Measurements from ENCODE around the gene PSMG4.

Gene PSMG4

DNA sequence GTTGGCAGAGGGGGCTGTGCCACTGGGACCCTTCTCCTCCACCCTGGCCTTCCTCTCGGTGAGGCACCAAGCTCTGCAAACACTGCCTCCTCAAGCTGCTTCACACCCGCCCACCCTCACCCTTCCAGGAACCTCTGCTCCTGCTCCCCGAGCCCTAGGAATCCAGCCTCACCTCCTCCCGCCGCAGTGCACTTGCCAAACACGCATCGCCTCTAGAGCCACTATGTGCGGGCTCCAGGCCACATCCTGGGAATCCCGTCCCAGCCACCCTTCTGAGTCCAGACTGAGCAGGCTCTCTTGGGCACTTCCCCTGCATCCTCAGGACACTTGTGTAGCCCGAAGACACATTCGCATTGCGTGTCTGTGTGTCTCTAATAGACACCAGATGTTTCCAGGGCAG lies 18.5 kb downstream of the PSMG4 start:
- no peak for DNase-seq

DNA sequence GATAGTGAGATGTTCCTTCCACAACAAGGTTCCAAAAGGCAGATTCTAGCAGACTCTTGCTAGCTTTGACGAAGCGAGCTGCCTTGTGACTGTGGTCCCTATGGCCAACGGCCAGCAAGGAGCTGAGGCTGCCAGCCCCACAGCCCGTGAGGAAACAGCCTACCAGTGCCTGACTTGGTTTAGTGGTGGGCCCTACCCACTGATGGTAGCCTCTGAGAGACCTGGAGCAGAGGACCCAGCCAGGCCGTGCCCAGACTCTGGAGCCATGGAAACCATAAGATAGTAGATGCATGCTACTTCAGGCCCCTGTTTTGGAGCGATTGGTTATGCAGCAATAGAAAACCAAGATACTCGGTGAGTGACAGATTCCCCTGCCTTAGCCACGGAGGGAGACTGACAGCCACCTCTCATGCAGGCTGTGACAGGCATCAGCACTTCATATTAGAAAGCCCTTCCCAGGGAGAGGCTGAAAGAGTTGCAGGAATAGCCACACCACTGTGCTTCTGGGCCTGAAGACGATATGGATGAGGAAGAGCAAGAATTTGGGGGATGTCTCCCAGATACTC lies 19.2 kb downstream of the PSMG4 start:
- no peak for DNase-seq

DNA sequence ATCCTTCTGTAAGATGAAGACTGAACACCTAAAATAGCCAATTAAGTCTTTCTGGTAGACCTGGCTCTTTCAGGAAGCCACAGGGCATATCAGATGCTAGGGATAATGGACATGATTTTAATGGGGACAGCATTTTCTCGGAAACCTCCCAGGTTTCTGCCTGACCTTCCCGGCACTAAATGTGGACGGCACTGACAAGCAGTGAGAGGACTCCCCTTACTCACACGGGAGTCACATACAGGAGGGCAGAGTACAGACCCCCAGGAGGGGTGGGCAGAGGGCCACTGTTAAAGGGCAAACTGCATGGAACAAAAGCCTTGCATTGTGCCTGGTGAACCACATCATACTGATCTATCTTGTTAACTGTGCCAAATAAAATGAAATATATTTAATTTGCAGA lies 19.9 kb downstream of the PSMG4 start:
- no peak for DNase-seq

DNA sequence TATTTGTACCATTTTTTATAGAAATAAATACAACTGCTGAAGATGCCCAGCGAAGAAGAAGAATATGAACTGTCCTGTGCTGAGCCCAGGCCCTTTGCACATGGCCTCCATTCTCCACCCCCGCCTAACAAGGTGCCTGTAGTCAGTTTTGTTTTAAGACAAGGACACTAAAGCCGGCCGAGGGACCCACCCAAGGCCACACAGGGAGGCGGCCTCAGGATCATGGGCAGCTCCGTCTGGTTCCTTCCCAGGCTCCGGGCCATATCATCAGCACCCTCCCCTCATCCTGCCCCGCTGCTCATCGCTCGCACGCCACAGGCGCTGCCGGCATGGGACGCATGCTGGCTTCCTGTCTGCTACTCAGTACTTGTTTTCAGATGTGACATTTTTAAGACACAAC lies 21.3 kb downstream of the PSMG4 start:
- DNase-seq = no peak

DNA sequence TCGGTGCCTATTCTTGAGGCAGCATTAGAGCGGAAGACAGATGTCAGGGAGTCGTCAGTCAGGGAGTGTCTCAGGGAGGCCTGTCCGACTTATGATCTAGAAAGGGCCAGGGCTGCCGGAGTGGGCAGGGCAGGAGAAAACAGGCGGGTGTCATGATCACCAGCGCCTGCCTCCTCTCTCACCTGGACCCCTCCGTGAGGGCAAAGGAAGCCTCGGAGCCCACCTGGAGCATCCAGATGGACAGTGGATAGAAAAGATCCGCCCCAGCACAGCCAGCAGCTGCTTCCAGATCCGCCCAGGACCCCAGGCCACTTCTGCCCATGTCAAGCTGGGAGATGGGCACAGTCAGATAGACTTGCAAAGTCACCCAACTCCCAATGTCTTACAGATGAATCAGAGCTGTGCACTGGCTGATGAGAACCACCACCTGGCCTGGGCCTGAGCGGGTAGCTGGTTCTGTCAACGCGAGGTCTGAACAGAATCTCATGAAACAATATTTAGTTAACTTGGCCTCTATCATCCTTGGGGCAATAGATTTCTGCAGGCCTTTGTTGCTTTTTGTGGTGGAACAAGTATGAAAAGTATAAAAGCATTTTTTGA lies 22.2 kb downstream of the PSMG4 start:
- no peak for DNase-seq

DNA sequence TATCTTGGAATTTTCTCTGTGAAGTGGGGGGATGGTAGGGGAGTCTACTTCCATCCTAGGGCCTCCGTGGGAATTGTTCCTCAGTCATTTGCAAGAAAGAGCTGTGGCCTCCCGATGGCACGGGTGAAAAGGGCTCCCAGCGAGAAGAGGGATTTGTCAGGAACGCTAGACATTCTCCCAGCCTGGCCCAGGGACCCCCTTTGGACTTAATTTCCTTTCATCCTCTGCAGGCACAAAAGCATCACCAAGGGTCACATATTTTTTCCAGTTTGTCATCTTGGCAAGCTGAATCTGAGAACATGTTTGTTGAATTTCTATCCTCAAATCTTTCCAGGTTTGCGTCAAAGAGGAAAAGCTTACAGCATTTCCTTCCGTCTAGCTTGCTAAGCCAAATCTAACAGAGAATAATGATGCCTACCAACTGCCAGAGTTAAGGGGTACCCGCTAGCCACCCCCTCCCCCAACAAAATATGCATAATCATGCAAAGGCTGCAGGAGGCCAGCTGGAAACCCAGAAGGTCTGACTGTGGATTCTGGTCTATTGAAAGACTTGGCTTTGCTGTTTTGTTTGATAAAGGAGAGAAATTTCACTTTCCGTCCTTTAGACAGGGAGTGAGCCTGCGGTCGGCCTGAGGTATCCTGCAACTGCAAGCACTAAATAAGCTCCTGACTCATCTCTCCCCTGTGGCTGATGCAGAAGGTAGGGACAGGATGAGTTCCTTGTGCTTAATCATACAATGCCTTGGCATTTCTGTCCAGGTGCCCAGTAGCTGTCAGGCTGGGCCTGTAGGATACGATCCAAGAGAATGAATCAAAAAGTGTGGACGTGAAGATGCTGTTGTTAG lies 23.1 kb downstream of the PSMG4 start:
- no peak for DNase-seq

DNA sequence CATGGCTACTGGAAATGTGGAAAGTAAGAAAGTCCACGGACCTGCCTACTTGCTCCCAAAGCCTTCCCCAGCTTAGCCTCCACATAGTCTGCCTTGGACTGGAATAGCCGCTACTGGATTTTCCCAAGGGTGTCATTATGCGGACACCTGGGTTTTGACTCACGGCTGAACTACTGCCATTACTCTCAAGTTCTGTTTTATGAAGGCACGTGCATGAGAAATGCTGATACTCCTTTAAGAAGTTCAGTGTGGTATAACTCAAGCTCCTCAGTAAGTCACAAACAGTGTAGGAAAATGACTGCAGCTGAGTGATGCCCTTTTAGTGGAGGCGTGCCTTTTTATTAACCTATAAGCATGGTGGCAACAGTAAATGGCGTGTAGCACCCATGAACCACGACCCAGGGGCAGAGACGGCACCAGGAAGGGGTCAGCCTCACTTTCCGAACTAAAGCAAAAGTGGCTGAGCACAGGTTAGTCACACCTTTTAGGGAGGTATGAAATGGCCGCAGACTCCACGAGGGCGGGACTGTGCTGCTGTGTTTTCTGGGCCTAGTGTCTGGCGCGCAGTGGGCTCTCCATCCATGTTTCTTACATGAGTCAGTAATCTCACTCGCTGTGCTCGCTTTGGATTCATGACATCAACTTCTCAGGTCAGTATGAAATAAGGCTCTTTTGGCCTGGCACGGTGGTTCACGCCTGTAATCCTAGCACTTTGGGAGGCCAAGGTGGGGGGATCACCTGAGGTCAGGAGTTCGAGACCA lies 23.9 kb downstream of the PSMG4 start:
- no peak for DNase-seq

DNA sequence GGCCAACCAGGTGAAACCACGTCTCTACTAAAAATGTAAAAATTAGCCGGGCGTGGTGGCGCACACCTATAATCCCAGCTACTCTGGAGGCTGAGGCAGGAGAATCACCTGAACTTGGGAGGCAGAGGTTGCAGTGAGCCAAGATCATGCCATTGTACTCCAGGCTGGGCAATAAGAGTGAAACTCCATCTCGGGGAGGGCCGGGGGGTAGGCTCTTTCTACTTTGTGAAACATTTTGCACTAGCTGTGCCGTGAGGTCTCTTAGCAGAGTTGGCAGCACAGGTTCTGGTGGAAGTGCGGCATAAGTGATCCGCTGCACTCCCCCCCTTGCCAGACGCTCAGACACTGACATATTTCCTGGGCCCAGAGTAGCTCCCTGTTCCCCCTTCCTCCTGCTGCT lies 24.5 kb downstream of the PSMG4 start:
- no peak for DNase-seq

DNA sequence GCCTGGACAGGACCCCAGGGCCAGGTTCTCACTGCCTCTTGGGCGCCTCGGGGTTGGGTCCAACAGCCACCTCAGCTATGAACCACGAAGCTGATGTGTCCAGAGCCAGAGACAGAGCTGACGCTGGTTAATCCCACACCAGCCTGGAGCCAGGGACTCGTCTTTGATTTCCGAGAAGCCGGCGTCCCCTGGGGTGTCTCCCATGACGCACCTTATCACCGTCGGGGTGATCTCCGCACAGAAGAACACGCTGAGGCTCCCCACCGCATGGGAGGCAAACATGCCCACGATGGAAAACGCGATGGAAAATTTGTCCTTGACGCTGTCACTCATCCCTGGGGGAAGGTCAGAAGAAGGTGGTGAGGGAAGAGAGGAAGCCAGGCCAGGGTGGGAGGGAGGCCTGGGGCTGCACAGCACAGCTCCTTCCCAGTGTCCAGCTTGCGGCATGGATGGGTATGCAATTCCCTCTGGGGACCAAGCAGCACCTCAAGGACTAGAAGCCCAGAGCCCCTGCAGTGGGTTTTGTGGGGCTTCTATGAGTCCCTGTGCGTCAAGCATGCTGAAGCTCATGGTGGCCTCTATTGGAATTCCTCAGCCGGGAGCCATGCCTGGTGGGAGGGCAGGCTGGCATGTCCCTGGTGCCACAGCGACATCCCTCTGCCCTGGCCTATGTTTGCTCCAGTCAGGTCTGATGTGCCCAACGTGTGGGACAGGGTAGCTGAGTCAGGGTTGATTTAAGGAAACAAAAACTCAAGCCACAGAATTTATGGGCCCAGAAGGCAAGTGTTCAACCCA lies 25.1 kb downstream of the PSMG4 start:
- DNase-seq = no peak

DNA sequence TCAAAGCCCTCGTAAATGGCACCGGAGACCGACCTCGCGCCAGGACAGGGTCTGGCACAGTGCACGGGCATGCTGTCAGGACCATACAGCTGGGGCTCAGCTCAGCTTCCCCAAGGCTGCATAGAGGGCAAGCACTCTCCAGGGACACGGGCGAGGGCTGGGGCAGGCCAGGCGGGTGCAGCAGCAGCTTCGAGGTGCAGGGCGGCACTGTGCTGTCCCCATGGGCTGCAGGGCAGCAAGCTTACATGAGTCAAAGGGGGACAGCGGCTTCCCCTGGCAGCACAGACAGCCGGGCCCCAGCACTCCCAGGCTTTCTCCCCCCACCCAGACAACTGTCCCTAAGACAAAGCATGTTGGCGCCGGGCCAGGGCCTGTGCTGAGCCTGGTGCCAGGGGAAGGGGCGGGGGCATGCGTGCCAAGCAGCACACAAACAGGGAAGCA lies 25.7 kb downstream of the PSMG4 start:
- DNase-seq = no peak

DNA sequence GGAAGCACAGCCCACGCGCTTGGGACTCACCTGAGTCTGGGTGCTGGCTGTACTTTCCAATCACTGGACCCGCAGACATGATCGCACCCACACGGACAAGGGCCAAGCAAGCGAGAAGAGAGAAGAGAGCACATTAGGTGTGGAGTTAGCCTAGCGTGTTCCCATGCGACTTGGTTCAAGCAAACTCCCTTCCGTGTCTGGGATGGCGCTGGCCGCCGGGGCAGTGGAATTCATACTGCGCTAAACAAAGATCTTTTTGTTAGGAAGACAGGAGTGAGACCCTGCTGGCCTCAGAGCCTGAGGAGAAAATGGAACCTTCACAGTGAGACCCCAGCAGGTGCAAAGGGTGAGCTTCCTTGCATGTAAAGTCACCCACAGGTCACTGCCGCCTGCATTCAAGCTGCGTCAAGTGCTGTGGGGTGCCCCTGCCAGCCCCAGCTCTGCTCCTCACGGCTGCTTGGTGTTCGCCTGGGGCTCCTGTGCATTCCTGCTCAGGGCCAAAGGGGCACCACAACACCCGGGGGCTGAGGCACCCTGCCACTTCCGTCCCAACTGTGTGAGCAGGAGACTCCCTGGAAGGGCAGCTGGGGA lies 26.4 kb downstream of the PSMG4 start:
- DNase-seq = no peak

DNA sequence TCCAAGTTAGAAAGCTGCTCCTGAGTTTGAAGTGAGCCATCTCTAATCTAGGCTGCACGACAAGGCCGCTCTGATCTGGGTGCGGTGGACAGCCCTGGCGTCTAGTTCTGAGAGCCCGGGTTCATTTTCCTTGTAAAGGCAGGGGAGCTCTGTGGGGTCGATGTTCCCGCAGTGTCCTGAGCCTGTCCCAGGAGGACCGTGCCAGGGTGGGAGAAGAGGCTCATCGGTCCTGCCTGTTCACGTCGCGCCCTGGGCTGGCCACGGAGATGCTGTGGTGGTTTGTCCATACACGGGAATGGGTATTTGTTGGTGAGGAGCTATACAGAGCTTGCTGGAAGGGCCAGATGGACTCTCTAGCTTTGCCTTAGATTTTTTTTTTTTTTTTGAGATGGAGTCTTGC lies 27.0 kb downstream of the PSMG4 start:
- DNase-seq = no peak

DNA sequence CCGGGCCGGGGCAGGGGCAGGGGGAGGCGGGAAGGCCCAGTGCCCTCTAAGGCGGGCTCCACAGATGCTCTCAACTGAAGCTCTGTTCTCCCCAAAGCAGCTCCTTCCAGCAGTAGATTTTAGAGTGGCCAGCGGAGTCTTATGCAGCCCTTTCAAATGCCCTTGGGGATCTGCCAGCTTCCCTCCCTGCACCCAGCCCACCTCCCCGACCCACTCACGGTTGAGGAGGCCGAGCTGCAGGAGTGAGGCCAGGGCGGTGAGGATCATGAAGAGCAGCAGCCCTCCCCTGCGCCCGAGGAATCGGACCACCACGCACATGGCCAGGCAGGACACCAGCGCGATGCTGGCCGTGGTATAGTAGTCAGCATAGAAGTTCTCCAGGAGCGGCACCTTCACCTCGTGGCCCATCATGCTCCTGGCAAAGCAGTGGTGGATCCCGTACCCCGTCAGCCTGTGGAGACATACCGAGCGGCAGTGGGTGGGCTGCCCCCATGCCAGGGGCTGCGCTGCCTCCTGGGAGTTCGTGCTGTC lies 28.0 kb downstream of the PSMG4 start:
- DNase-seq = no peak

DNA sequence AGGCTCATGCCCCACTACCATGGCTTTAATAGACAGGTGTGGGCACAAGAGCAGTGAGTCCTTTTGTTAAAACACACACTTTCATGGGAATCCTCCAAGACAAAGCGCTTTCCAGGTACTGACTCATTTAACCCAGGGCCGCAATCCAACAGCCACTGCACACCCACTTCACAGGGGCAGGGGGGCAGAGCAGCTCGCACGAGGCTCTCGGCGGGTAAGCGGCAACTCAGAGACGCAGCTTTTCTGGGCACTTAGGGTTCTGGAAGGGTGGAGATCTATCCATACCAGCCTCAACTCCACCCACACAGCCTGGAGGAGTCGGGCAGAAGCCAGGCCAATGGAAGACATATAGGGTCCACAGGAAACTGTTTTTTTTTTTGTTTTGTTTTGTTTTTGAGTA lies 28.6 kb downstream of the PSMG4 start:
- DNase-seq = no peak

DNA sequence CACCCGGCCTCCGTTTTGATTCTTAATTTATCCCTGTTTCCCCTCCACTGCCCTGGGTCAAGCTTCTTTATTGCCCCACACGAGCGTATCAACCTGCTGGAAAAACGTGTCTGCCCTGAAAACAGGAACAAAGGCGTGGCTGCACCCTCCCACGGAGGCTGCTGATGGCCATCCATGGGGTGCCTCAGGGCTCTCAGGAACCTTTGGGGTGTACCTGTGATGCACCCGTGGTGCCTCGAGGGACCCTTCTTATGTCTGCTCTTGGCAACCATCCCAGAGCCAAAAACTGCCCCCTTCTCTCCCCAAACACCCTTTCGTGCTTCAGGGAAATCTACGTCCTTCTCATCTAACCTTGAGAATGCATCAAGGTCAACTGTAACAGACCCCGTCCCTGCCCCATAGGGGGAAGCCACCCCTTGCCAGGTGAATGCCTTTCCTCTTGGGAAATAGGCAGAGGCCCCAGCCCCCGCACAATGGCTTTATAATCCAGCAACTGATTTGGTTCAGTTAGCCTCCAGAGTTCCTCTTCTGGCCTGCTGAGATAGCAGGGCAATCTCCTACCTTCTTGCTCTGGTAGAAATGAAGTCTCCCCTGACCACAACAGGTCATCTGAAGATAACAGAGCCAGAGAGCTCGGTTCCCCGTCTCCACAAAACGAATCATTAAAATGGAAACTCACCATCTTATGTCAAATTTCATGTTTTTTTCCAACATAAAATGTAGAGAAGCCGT lies 29.4 kb downstream of the PSMG4 start:
- no peak for DNase-seq

DNA sequence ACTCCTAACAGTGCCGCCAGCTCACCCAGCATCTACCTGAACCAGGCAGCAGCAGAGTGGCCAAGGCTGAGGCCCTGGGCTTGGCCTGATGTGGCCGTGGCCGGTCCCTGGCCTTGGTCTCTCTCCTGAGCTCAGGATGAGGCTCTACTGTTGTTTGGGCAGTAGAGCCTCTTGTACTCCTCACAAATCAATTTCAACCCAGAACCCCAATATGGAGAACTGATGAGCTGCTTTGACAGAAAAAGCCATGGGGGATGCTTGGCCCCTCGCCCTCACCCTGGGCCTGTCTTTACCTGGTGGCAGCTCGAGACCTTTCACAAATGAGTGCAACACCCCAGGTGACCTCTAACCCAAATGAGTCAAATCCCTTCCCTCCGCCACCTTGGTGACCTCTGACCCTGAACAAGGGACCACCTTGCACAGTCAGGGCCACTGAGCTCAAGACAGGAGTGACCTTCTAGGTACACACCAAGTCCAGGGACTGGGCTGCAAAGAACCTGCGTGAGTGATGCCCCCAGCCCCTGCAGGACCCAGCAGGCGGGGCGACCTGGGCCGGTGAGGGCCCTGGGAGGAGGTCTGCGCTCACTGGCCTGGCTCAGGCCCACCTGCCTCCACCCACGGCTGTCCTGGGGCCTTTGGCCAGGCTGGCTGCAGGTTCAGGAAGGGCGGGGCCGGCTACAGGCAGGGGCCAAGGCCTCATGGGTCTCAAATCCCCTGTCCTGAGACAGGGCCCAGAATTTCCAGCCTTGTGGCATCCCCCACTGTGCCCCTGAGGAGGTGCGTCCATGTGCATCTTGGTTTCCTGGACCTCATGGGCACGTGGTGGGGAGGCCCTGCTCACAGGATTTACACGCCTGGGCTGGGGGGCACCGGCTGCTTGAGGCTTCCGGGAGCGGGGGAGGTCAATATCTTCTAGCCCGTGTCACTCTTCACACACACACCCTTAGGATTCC lies 30.2 kb downstream of the PSMG4 start:
- DNase-seq = no peak

DNA sequence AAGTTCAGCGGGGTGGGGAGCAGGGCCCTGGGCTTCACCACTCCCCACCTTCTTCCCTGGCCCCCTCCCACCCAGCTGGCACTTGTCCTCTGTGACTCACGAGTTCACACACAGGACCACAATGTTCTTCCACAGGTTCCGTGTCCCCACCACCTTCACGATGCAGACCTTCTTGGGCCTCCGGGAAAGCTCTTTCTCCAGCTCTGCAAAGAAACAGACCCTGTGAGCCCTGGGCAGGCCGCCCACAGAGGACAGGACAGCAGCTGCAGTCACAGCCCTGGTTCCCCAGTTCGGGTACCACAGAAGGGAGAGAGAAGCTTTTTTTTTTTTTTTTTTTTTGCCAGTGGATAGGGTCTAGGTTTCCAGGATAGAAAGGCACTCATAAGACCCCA lies 30.9 kb downstream of the PSMG4 start:
- DNase-seq = no peak

DNA sequence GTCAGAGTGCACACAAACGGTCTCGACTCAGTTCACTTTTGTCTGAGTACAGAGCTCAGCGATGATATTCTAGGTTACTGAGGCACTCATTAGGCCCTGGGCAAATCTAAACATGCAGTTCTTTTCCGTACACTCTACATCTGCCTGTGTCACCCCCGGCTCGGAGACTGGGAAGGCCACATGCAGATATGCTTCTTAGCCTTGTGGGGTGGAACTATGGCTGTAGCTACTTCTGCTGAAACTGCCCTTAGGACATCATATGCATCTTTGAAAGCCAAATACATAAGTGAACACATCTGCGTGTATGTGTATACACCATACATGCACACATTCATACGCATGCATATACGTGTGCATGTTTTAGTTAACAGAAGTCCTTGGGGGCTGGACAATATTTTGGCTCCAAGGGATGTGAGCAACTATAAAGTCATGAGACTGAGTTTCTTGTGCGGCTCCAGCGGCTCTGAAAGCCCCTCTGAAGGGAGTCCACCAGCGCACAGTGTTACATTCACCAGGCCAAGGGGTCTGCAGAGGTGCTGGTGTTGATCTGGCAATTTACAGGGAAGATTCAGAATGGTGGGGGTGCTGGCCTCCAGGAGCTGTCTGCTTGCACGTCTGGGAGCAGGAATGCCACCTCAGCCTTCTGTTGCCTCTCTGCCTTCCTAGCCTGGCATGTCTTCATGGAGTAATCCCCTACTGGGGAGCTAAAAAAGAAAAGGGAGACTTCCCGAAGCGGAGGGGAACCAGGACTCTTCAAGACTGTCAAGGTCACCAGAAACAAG lies 31.6 kb downstream of the PSMG4 start:
- DNase-seq = no peak

DNA sequence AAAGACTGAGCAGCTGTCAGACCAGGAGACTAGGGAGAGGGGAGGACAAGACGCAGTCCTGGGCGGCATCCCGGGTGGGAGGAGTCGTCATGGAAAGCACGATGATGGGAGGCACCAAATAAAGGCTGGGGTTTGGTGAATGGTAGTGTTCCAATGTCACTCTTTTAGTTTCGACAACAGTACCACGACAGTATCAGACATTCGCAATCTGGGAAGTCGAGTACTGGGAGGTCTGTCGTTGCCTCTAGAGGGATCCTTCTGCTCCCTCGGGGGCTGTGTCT lies 32.1 kb downstream of the PSMG4 start:
- no peak for DNase-seq

DNA sequence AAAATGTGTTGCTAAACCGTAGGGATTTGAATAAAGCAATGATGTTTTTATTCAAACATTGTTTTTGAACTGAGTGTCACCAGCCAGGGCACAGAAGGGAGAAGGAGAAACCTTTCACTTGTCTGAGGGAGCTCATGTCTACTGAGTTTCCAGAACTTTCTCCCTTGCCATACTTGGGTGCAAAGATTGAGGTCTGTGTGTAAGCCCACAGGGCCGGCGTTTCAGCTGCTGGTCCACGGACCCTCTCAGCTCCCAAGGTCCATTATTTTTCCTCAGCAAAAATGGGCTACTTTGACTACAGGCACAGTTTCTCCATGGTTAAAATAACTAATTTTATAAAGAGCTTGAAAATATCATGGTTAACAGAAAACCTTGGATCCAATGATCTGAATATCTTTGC lies 32.6 kb downstream of the PSMG4 start:
- DNase-seq = no peak
